HCT116 (cell line): ENCODE measurements around the gene SMIM14.

ENCODE experiments used
- CTCF ChIP-seq, 3 experiments: fragments of 200-600 bp in 1 of 3; sonication (generic) in 1 of 3; IDR thresholded peaks in 2 of 3; conservative IDR thresholded peaks in 1 of 3; 2 replicates each; pipeline ENCODE4 v1.5.1; 2012 to 2017; ENCODE audit warnings: low read depth in 2 of 3, low read length in 2 of 3, antibody characterized with exemption in 1 of 3, borderline replicate concordance in 1 of 3, control low read depth in 1 of 3, mild to moderate bottlenecking in 1 of 3, mixed read lengths in 1 of 3, mixed run types in 1 of 3, moderate library complexity in 1 of 3; ENCODE audit not compliant: insufficient read depth in 1 of 3
- MAX ChIP-seq: IDR thresholded peaks from 2 replicates; pipeline ENCODE4 v1.6.1; 2012
- POLR2A ChIP-seq: IDR thresholded peaks from 2 replicates; pipeline ENCODE4 v1.7.0; 2011; ENCODE audit warnings: borderline replicate concordance; ENCODE audit not compliant: insufficient read depth, insufficient read length; ENCODE audit errors: extremely low read depth
- REST ChIP-seq: IDR thresholded peaks from 2 replicates; pipeline ENCODE4 v1.6.1; 2012; ENCODE audit warnings: low read depth
- SP1 ChIP-seq: IDR thresholded peaks from 2 replicates; pipeline ENCODE4 v1.6.1; 2012; ENCODE audit warnings: low read depth
- YY1 ChIP-seq: IDR thresholded peaks from 2 replicates; pipeline ENCODE4 v1.6.1; 2011; ENCODE audit warnings: low read length, low read depth, moderate library complexity, mild to moderate bottlenecking; ENCODE audit not compliant: insufficient replicate concordance; ENCODE audit errors: extremely low read depth
- ZNF274 ChIP-seq: fragments of 200-500 bp; sonication (Bioruptor generic); IDR thresholded peaks from 2 replicates; pipeline ENCODE4 v1.6.1; 2014; ENCODE audit warnings: mild to moderate bottlenecking, low read depth, low read length, inconsistent platforms

- TF ChIP-seq CTCF (IDR thresholded peaks at IDR 0.05 in 2 of 3, conservative IDR thresholded peaks at IDR 0.05 in 1 of 3; ENCODE audit: borderline replicate concordance in 1 of 3, insufficient read depth in 1 of 3, low read depth in 2 of 3, low read length in 2 of 3) (no peak), ZNF274 (no peak), REST (no peak), POLR2A (no peak), YY1 (no peak), MAX (no peak), SP1 (no peak)
Measured at GRCh38 chr4:39505581-39505980, 133.1 kb downstream of the SMIM14 start.
